Heart right ventricle (tissue), 16 donors: ENCODE measurements around the gene HS3ST5. TPM values are rescaled to one million over a fixed set of nuclear protein-coding genes. Genes with fewer than 3 reads are reported as not detected.

Source experiments
- ATAC-seq, 8 donors: fragments of 200-7000 bp; cut with Tn5 transposase; one replicate each; pipeline ENCODE4 v1.9.1; 2020; ENCODE audit warnings: mild to moderate bottlenecking in 8 of 8, moderate library complexity in 8 of 8, moderate number of reproducible peaks in 1 of 8
- DNase-seq, 2 donors: peaks; one replicate each; pipeline ENCODE4 v3.0.0-alpha.2; 2020
- H3K27ac ChIP-seq, 10 donors: fragments of 200-600 bp; sonication (generic) in 2 of 10; one replicate each; pipeline versions ENCODE4 v1.5.0 to v1.8.0; 2020 to 2022; ENCODE audit warnings: mild to moderate bottlenecking in 3 of 10
- H3K27me3 ChIP-seq, 7 donors: fragments of 200-600 bp; one replicate each; pipeline ENCODE4 v1.8.0; 2021 to 2022; ENCODE audit warnings: mild to moderate bottlenecking in 2 of 7
- H3K36me3 ChIP-seq, 9 donors: fragments of 200-600 bp; sonication (generic) in 1 of 9; one replicate each; pipeline versions ENCODE4 v1.5.0 to v1.8.0; 2020 to 2022; ENCODE audit warnings: mild to moderate bottlenecking in 2 of 9
- H3K4me1 ChIP-seq, 9 donors: fragments of 200-600 bp; sonication (generic) in 1 of 9; one replicate each; pipeline versions ENCODE4 v1.5.0 to v1.8.0; 2020 to 2022; ENCODE audit warnings: mild to moderate bottlenecking in 4 of 9
- H3K4me3 ChIP-seq, 10 donors: fragments of 200-600 bp; sonication (generic) in 2 of 10; one replicate each; pipeline versions ENCODE4 v1.5.0 to v1.8.0; 2020 to 2022; ENCODE audit warnings: mild to moderate bottlenecking in 7 of 10, moderate library complexity in 2 of 10
- H3K9me3 ChIP-seq, 11 donors: fragments of 200-600 bp in 10 of 11; sonication (generic) in 2 of 11; one replicate each; pipeline versions ENCODE4 v1.5.0 to v1.8.0; 2013 to 2022; ENCODE audit warnings: mild to moderate bottlenecking in 2 of 11, control low read depth in 1 of 11, moderate library complexity in 1 of 11
- WGBS, 2 donors: extraction: QIAGEN DNeasy Blood & Tissue Kit; methylation state at CpG; one replicate each; pipeline ENCODE4 v1.1.7; 2013; ENCODE audit warnings: inconsistent platforms in 1 of 2; 5-methylcytosine and 5-hydroxymethylcytosine counted together
- intact Hi-C, 10 donors: fragments of 100-400 bp; cut with DNase I; formaldehyde crosslinking; loops; one replicate each; pipeline versions ENCODE4 v1.11.1 to v1.14.2; 2022
- polyA plus RNA-seq, 2 donors: library from polyadenylated mRNA; stranded (reverse); fragments of 200-250 nt; gene quantifications; one replicate each; pipeline ENCODE4 v1.2.3, GENCODE V29; 2013
- total RNA-seq, 10 donors: library from RNA; stranded (reverse); fragmentation: NEBNext Ultra II Directional in 3 of 10; extraction: Animal tissue kit (Norgen Biotek cat#: 25700) in 3 of 10; gene quantifications; one replicate each; pipeline versions ENCODE4 v1.2.1 to v1.2.4, GENCODE V29; 2021 to 2023
- TF ChIP-seq, protein P1 (sequence below), 9 donors: fragments of 200-600 bp; sonication (generic) in 2 of 9; IDR thresholded peaks; one replicate each; pipeline versions ENCODE4 v1.5.0 to v1.8.0; 2021 to 2022; ENCODE audit warnings: antibody characterized with exemption in 9 of 9, mild to moderate bottlenecking in 5 of 9, moderate library complexity in 1 of 9
- donor health status: Arrhythmogenic right ventricular cardiomyopathy.
- donor health status: ischemic (EF 13 %, LVEDD 7.1; RV severe dilation, severe dysfunction).
- donor health status: healthy with polysubstance abuse.
- donor health status: DM: no; HTN: yes; CAD: no.
- donor health status: DM: no; HTN: no; CAD: no.
- donor health status: ischemic (EF 25% LVEDD 6.9; RV normal size, moderate dysfunction).
- donor health status: ischemic (EF 25% LVEDD 5.7; RV mildly dilated, moderate dysfunction).
- donor health status: healthy.
- donor health status: DM: yes; HTN: yes; CAD: no.
- donor health status: Ischemic cardiomyopathy.
- donor health status: ischemic (EF 35%, LVEDD 5.7; RV mildly dilated, moderate dysfunction).
- donor health status: nonischemic (EF 11% LVEDD 7.7; RV severe dilation, severe dysfunction).
- donor health status: DM: yes; HTN: yes; CAD: no.
- donor health status: PGD.
- donor health status: ischemic (EF 29% LVEDD 5.4; RV normal size, mild dysfunction).
- donor health status: nonischemic (EF 23%, LVEDD 6.1; RV moderate dilation, normal function).

HS3ST5 gene
- total and polyA plus RNA-seq, 12 donors, result not detected

- TF ChIP-seq, protein P1, sequence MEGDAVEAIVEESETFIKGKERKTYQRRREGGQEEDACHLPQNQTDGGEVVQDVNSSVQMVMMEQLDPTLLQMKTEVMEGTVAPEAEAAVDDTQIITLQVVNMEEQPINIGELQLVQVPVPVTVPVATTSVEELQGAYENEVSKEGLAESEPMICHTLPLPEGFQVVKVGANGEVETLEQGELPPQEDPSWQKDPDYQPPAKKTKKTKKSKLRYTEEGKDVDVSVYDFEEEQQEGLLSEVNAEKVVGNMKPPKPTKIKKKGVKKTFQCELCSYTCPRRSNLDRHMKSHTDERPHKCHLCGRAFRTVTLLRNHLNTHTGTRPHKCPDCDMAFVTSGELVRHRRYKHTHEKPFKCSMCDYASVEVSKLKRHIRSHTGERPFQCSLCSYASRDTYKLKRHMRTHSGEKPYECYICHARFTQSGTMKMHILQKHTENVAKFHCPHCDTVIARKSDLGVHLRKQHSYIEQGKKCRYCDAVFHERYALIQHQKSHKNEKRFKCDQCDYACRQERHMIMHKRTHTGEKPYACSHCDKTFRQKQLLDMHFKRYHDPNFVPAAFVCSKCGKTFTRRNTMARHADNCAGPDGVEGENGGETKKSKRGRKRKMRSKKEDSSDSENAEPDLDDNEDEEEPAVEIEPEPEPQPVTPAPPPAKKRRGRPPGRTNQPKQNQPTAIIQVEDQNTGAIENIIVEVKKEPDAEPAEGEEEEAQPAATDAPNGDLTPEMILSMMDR (IDR thresholded peaks at IDR 0.05), result no peak
- Histone ChIP-seq H3K4me3 (no peak overlapping the region), H3K36me3 (no peaks in the 10 kb centered on the region), H3K9me3 (no peaks in the 10 kb centered on the region), H3K27ac (no peak overlapping the region), H3K27me3 (peaks cover 0 to 6% (median 0%) of the 10 kb centered on the region in 7 donors), H3K4me1 (no peaks in the 10 kb centered on the region)
- intact Hi-C loops, result loop anchor here in 1 of 10 donors (10.0 kb wide), 1 partner anchor 212 kb away; no protein-coding TSS in a partner anchor
- ATAC-seq (no peak), DNase-seq (no peak)
- 85 to 88% methylated on average over 2 of the region's 2 CpGs for WGBS, 2 donors
Observed at GRCh38 chr6:114092943-114093342, 249.9 kb downstream of the HS3ST5 start.

DNA sequence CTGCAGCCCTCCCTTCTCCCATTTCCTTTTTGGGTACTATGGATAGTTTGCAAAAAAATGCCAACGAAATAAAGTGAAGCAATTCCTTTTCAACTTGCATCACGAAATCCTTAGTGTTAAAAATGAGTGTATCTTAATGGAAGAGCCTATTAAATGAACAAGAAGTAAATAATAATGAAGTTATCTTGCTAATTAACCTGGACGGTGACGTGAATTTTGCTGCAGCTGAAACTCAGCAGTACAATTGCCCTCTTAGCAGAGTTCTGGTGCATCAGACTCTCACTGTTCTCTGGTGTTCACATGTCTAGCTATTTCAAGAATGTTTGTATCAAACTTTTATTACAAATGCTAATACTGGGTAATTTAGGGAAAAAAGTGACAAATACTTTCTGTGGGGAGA is 252.2 kb downstream of the HS3ST5 start:
- no peak overlapping the region for H3K27ac ChIP-seq
- no peak overlapping the region for H3K4me3 ChIP-seq
- no peaks in the 10 kb centered on the region for H3K4me1 ChIP-seq
- H3K9me3 ChIP-seq, result no peaks in the 10 kb centered on the region
- TF ChIP-seq, protein P1 (IDR thresholded peaks at IDR 0.05), result no peak
- ATAC-seq (no peak), DNase-seq (no peak)
- WGBS, 2 donors, result 38 to 50% methylated on average over 4 of the region's 4 CpGs
- H3K36me3 ChIP-seq, result no peaks in the 10 kb centered on the region
- H3K27me3 ChIP-seq, result peaks cover 0 to 6% (median 0%) of the 10 kb centered on the region in 7 donors
- intact Hi-C loops, result loop anchor here in 1 of 10 donors (10.0 kb wide), 1 partner anchor 214 kb away; no protein-coding TSS in a partner anchor

DNA sequence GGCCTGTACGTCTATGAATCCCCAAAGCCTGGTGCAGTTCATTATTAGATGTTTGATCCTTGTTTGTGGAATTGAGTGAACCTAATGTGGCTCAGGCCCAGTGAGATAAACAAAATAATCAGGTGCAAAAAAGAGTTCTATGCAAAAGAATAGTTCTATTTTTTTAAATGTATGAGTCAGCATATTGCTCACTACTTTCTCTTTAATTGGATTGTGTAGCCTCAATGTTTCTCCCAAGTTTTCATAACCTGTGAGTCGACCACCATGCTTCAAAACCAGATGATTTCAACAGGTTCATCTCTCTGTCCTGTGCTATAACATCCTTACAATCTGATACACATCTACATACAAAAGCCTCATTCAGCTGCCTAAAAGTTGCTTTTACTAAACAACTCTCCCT is 255.3 kb downstream of the HS3ST5 start:
- Histone ChIP-seq H3K36me3 (no peaks in the 10 kb centered on the region), H3K9me3 (no peaks in the 10 kb centered on the region), H3K4me3 (no peak overlapping the region), H3K27me3 (peaks cover 0 to 6% (median 0%) of the 10 kb centered on the region in 7 donors), H3K27ac (no peak overlapping the region), H3K4me1 (no peaks in the 10 kb centered on the region)
- WGBS, 2 donors, result 90 to 94% methylated on average over 2 of the region's 2 CpGs
- intact Hi-C loops, result no loop called here
- DNase-seq (no peak), ATAC-seq (no peak)
- TF ChIP-seq, protein P1 (IDR thresholded peaks at IDR 0.05), result no peak

DNA sequence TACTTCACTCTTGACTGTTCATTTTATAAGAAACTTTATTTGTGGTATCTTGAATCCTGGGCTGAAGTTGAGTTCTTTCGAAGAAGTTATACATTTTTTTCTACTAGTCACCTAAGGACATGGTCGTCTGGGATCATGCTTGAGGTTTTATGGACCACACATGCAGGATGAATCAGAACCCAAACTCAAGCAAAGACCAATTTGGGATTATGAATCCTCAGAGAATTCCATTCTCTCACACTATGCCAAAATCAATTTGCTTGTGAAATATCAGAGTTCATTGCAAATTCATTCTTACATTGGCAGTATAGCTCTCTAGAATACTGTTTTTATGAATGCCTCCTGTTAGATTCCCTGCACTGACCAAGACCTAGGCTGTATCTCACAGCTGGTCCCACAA is 257.6 kb downstream of the HS3ST5 start:
- no peak overlapping the region for H3K27ac ChIP-seq
- peaks cover 0 to 4% (median 0%) of the 10 kb centered on the region in 11 donors for H3K9me3 ChIP-seq
- no peak overlapping the region for H3K4me3 ChIP-seq
- peaks cover 0 to 6% (median 0%) of the 10 kb centered on the region in 7 donors for H3K27me3 ChIP-seq
- no peaks in the 10 kb centered on the region for H3K4me1 ChIP-seq
- intact Hi-C loops, result no loop called here
- WGBS, 2 donors, result 78% methylated on average over 2 of the region's 2 CpGs
- TF ChIP-seq, protein P1 (IDR thresholded peaks at IDR 0.05), result no peak
- ATAC-seq, result no peak
- H3K36me3 ChIP-seq, result no peaks in the 10 kb centered on the region
- no peak for DNase-seq
